ENCODE measurements around the gene WWOX.

The WWOX gene

DNA sequence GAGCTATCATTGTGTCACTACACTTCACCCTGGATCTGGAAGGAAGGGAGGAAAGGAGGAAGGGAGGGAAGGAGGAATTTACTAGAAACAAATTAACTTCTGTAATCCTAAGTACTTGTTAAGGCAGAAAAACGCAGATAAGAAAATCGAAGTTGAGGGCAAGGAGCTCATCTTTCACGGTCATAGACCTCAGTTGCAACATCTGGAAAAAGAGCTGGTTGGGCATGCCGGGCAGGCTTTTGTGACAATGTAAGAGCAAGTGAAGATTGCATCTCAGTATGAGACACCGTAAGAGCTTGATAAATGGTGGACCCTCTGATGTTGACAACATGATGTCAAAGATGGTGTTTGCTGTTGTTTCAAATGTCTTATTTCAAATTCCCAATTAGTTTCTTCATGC lies 779.6 kb downstream of the WWOX start:
- Histone ChIP-seq H3K4me2 (ENCODE audit: insufficient read depth, low read length) (no peak overlapping the region), H3K9ac (ENCODE audit: low read depth, low read length) (no peak overlapping the region), H3K4me1 (ENCODE audit: insufficient read depth, low read length) (no peaks in the 10 kb centered on the region), H3K79me2 (ENCODE audit: insufficient read depth, low read length) (no peaks in the 10 kb centered on the region), H4K20me1 (ENCODE audit: insufficient read depth, low read length) (no peaks in the 10 kb centered on the region), H3K9me3 (ENCODE audit: insufficient read depth, low read length, severe bottlenecking) (no peaks in the 10 kb centered on the region), H3K27ac (ENCODE audit: low read length) (no peak overlapping the region), H2AFZ (ENCODE audit: low read depth, low read length) (no peak overlapping the region), H3K27me3 (ENCODE audit: insufficient read depth, low read length, poor library complexity) (no peaks in the 10 kb centered on the region), H3K36me3 (ENCODE audit: insufficient read depth, low read length) (no peaks in the 10 kb centered on the region), H3K4me3 (ENCODE audit: low read depth in 1 of 2, low read length in 2 of 2) (no peak overlapping the region)
- TF ChIP-seq EZH2 (IDR thresholded peaks at IDR 0.05; ENCODE audit: borderline replicate concordance, low read depth, low read length, severe bottlenecking), result no peak
- TF ChIP-seq, protein P1, sequence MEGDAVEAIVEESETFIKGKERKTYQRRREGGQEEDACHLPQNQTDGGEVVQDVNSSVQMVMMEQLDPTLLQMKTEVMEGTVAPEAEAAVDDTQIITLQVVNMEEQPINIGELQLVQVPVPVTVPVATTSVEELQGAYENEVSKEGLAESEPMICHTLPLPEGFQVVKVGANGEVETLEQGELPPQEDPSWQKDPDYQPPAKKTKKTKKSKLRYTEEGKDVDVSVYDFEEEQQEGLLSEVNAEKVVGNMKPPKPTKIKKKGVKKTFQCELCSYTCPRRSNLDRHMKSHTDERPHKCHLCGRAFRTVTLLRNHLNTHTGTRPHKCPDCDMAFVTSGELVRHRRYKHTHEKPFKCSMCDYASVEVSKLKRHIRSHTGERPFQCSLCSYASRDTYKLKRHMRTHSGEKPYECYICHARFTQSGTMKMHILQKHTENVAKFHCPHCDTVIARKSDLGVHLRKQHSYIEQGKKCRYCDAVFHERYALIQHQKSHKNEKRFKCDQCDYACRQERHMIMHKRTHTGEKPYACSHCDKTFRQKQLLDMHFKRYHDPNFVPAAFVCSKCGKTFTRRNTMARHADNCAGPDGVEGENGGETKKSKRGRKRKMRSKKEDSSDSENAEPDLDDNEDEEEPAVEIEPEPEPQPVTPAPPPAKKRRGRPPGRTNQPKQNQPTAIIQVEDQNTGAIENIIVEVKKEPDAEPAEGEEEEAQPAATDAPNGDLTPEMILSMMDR (IDR thresholded peaks at IDR 0.05; ENCODE audit: borderline replicate concordance, extremely low read depth, low read length, poor library complexity, severe bottlenecking), result no peak
- ATAC-seq (ENCODE audit: insufficient read depth, low read depth) (no peak), DNase-seq (no peak)

DNA sequence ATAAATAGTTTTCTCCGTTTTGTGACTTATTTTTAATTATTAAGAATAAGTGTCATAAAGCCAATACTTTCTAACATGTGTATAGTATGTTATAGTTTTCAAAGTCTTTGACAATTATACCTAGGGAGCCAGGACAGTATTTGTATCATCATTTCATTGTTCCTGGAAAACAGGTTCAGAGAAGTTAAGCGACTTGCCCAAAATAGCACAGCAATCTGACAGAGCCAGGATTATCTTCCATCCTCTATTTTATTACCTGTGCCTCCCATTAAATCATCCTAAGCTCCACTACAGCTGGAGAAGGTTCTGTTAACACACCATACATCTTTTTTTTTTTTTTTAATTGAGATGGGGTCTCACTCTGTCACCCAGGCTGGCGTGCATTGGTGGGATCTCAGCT lies 782.7 kb downstream of the WWOX start:
- Histone ChIP-seq H3K79me2 (ENCODE audit: insufficient read depth, low read length) (no peaks in the 10 kb centered on the region), H2AFZ (ENCODE audit: low read depth, low read length) (no peak overlapping the region), H3K4me1 (ENCODE audit: insufficient read depth, low read length) (no peaks in the 10 kb centered on the region), H3K27me3 (ENCODE audit: insufficient read depth, low read length, poor library complexity) (no peaks in the 10 kb centered on the region), H4K20me1 (ENCODE audit: insufficient read depth, low read length) (no peaks in the 10 kb centered on the region), H3K36me3 (ENCODE audit: insufficient read depth, low read length) (no peaks in the 10 kb centered on the region), H3K4me3 (ENCODE audit: low read depth in 1 of 2, low read length in 2 of 2) (no peak overlapping the region), H3K9ac (ENCODE audit: low read depth, low read length) (no peak overlapping the region), H3K4me2 (ENCODE audit: insufficient read depth, low read length) (no peak overlapping the region), H3K9me3 (ENCODE audit: insufficient read depth, low read length, severe bottlenecking) (no peaks in the 10 kb centered on the region), H3K27ac (ENCODE audit: low read length) (no peak overlapping the region)
- DNase-seq (no peak), ATAC-seq (ENCODE audit: insufficient read depth, low read depth) (no peak)
- TF ChIP-seq, protein P1 (IDR thresholded peaks at IDR 0.05; ENCODE audit: borderline replicate concordance, extremely low read depth, low read length, poor library complexity, severe bottlenecking), result no peak
- no peak for TF ChIP-seq EZH2 (IDR thresholded peaks at IDR 0.05; ENCODE audit: borderline replicate concordance, low read depth, low read length, severe bottlenecking)

DNA sequence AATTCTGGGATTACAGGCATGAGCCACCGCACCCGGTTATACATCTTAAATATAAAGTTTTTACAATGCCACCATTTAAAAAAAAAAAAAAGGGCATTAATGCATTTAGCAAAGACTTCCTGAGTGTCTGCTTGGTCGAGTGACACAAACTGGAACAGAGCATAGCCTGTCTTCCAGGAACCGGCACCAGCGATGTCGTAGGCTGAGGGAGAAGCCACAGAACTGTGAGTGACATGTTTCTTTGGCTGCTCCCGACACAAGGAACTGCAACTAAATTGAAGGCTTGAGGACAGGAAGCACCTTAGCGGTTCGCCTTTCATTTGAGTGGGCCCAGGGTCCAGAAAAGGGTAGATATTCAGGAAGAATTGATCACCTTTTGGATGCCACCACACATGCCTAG lies 783.3 kb downstream of the WWOX start:
- H3K4me1 ChIP-seq (ENCODE audit: insufficient read depth, low read length), result no peaks in the 10 kb centered on the region
- H3K4me3 ChIP-seq (ENCODE audit: low read depth in 1 of 2, low read length in 2 of 2), result no peak overlapping the region
- no peaks in the 10 kb centered on the region for H3K9me3 ChIP-seq (ENCODE audit: insufficient read depth, low read length, severe bottlenecking)
- no peak overlapping the region for H3K9ac ChIP-seq (ENCODE audit: low read depth, low read length)
- no peak for TF ChIP-seq EZH2 (IDR thresholded peaks at IDR 0.05; ENCODE audit: borderline replicate concordance, low read depth, low read length, severe bottlenecking)
- TF ChIP-seq, protein P1 (IDR thresholded peaks at IDR 0.05; ENCODE audit: borderline replicate concordance, extremely low read depth, low read length, poor library complexity, severe bottlenecking), result no peak
- H3K4me2 ChIP-seq (ENCODE audit: insufficient read depth, low read length), result no peak overlapping the region
- DNase-seq (no peak), ATAC-seq (ENCODE audit: insufficient read depth, low read depth) (no peak)
- no peaks in the 10 kb centered on the region for H3K79me2 ChIP-seq (ENCODE audit: insufficient read depth, low read length)
- no peaks in the 10 kb centered on the region for H3K36me3 ChIP-seq (ENCODE audit: insufficient read depth, low read length)
- H2AFZ ChIP-seq (ENCODE audit: low read depth, low read length), result no peak overlapping the region
- no peaks in the 10 kb centered on the region for H3K27me3 ChIP-seq (ENCODE audit: insufficient read depth, low read length, poor library complexity)
- H3K27ac ChIP-seq (ENCODE audit: low read length), result no peak overlapping the region
- no peaks in the 10 kb centered on the region for H4K20me1 ChIP-seq (ENCODE audit: insufficient read depth, low read length)

DNA sequence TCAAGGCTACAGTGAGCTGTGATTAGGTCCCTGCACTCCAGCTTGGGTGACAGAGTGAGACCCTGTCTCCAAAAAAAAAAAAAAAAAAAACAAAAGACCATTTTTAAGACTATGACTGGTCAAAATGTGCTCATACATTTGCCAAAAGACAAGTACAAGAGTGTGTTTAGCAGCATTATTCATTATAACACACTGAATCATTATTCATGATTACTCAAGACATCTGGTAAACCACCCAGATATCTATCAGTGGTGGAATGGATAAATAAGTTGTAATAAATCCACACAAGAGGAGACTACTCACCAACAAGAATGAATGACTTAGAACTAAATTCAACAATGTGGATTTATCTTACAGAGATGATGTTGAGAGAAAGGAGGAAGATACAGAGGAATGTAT lies 784.8 kb downstream of the WWOX start:
- ATAC-seq (ENCODE audit: insufficient read depth, low read depth), result no peak
- Histone ChIP-seq H3K4me1 (ENCODE audit: insufficient read depth, low read length) (no peaks in the 10 kb centered on the region), H2AFZ (ENCODE audit: low read depth, low read length) (no peak overlapping the region), H4K20me1 (ENCODE audit: insufficient read depth, low read length) (no peaks in the 10 kb centered on the region), H3K36me3 (ENCODE audit: insufficient read depth, low read length) (no peaks in the 10 kb centered on the region), H3K4me3 (ENCODE audit: low read depth in 1 of 2, low read length in 2 of 2) (no peak overlapping the region), H3K27me3 (ENCODE audit: insufficient read depth, low read length, poor library complexity) (no peaks in the 10 kb centered on the region), H3K9me3 (ENCODE audit: insufficient read depth, low read length, severe bottlenecking) (no peaks in the 10 kb centered on the region), H3K4me2 (ENCODE audit: insufficient read depth, low read length) (no peak overlapping the region), H3K9ac (ENCODE audit: low read depth, low read length) (no peak overlapping the region), H3K79me2 (ENCODE audit: insufficient read depth, low read length) (no peaks in the 10 kb centered on the region), H3K27ac (ENCODE audit: low read length) (no peak overlapping the region)
- TF ChIP-seq EZH2 (IDR thresholded peaks at IDR 0.05; ENCODE audit: borderline replicate concordance, low read depth, low read length, severe bottlenecking), result no peak
- TF ChIP-seq, protein P1 (IDR thresholded peaks at IDR 0.05; ENCODE audit: borderline replicate concordance, extremely low read depth, low read length, poor library complexity, severe bottlenecking), result no peak
- no peak for DNase-seq
